ENCODE results near the gene IL17D. TPM values are rescaled to one million over a fixed set of nuclear protein-coding genes. Genes with fewer than 3 reads are reported as not detected.

IL17D gene
- total and polyA plus RNA-seq, 4 donors = 0.65 to 1.5 (median 0.97) TPM

DNA sequence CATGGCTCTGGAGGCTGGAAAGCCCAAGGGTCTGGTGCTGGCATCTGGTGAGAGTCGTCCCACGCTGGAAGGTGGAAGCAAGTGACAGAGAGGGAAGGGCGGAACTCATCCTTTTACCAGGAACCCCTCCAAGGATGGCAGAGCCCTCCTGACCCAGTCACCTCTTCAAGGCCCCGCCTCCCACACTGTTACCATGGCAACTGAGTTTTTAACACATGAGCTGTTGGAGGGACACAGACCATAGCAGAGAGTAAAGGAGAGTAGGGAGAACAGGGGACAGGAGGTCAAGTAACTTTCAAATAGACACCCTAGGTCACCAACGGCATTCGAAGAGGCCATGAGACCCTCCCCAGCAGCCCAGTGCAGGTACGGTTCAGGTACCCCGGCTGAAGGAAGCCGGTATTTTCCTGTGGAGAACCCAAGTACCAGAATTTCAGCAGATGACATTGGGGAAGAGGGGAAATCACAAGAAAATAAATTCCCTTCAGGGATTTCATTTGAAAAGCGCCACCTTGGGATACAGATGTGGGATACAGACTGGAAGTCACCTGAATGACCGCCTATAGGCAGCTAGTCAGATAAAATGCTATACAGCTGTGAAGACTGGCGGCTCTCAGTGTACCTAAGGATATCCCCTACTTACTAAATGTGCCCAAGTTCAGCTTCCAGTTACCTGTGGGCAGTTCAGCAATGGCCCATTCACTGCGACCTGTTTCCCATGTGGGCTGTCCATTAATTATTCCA, 8.0 kb downstream of the IL17D start:
- TF ChIP-seq CTCF (IDR thresholded peaks at IDR 0.05; ENCODE audit: control extremely low read depth, extremely low read depth) = no peak
- no peak for ATAC-seq (ENCODE audit: insufficient read depth, low FRiP score)

DNA sequence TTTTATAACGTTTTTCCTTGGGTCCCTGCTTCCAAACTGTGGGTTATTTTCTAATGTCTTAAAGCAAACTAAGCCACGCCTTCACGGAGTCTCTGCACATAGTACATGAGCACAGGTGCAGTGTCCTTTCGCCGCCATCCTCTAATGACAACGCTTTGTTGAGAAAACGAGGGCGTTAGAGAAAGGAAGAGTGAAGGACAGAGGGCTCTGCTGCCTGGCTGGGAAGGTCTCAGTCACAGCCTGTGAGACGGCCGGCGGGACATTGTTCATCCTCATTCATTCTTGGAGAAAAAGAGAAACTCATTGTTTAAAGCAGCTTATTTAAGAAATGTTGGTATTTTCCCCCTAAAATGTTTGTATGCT, 9.5 kb downstream of the IL17D start:
- Histone ChIP-seq H3K9me3 (ENCODE audit: control insufficient read depth in 4 of 4, insufficient read depth in 3 of 4, low read length in 3 of 4) (no peaks in the 10 kb centered on the region), H3K36me3 (ENCODE audit: control insufficient read depth in 4 of 4, insufficient read depth in 4 of 4, low read length in 4 of 4) (no peaks in the 10 kb centered on the region), H3K4me3 (no peak overlapping the region), H3K27me3 (ENCODE audit: control insufficient read depth in 3 of 3, insufficient read depth in 3 of 3, low read length in 2 of 3) (no peaks in the 10 kb centered on the region), H3K9ac (ENCODE audit: insufficient read depth in 1 of 2, low read length in 2 of 2) (no peak overlapping the region), H3K4me1 (ENCODE audit: control insufficient read depth in 5 of 5, insufficient read depth in 5 of 5, low read length in 5 of 5) (peaks cover 0 to 14% (median 0%) of the 10 kb centered on the region in 5 donors), H3K27ac (ENCODE audit: low read depth in 1 of 2, low read length in 1 of 2) (no peak overlapping the region)
- TF ChIP-seq CTCF (IDR thresholded peaks at IDR 0.05; ENCODE audit: control extremely low read depth, extremely low read depth) = no peak
- ATAC-seq (ENCODE audit: insufficient read depth, low FRiP score) (no peak), DNase-seq (no peak)
- WGBS, 2 donors = 39 to 58% methylated on average over 11 of the region's 11 CpGs

More for the DNA sequence above, 8.0 kb downstream of the IL17D start:
- Histone ChIP-seq H3K9ac (ENCODE audit: insufficient read depth in 1 of 2, low read length in 2 of 2) (no peak overlapping the region), H3K4me3 (no peak overlapping the region), H3K9me3 (ENCODE audit: control insufficient read depth in 4 of 4, insufficient read depth in 3 of 4, low read length in 3 of 4) (peaks cover 0 to 1% (median 0%) of the 10 kb centered on the region in 4 donors), H3K27me3 (ENCODE audit: control insufficient read depth in 3 of 3, insufficient read depth in 3 of 3, low read length in 2 of 3) (no peaks in the 10 kb centered on the region), H3K36me3 (ENCODE audit: control insufficient read depth in 4 of 4, insufficient read depth in 4 of 4, low read length in 4 of 4) (no peaks in the 10 kb centered on the region), H3K4me1 (ENCODE audit: control insufficient read depth in 5 of 5, insufficient read depth in 5 of 5, low read length in 5 of 5) (peaks cover 0 to 14% (median 0%) of the 10 kb centered on the region in 5 donors), H3K27ac (ENCODE audit: low read depth in 1 of 2, low read length in 1 of 2) (no peak overlapping the region)
- WGBS, 2 donors = 87% methylated on average over 13 of the region's 13 CpGs
- DNase-seq = no peak

- DNase-seq (peak; percentile 13 to 31 (median 27)), ATAC-seq (ENCODE audit: insufficient read depth, low FRiP score) (no peak)
- no peak overlapping the region for H3K4me3 ChIP-seq
- TF ChIP-seq CTCF (IDR thresholded peaks at IDR 0.05; ENCODE audit: control extremely low read depth, extremely low read depth) = no peak
- no peaks in the 10 kb centered on the region for H3K36me3 ChIP-seq (ENCODE audit: control insufficient read depth in 4 of 4, insufficient read depth in 4 of 4, low read length in 4 of 4)
- H3K27ac ChIP-seq (ENCODE audit: low read depth in 1 of 2, low read length in 1 of 2) = no peak overlapping the region
- H3K9ac ChIP-seq (ENCODE audit: insufficient read depth in 1 of 2, low read length in 2 of 2) = no peak overlapping the region
- H3K27me3 ChIP-seq (ENCODE audit: control insufficient read depth in 3 of 3, insufficient read depth in 3 of 3, low read length in 2 of 3) = no peaks in the 10 kb centered on the region
- 64 to 70% methylated on average over 11 of the region's 11 CpGs for WGBS, 2 donors
- peaks cover 0 to 14% (median 0%) of the 10 kb centered on the region in 5 donors for H3K4me1 ChIP-seq (ENCODE audit: control insufficient read depth in 5 of 5, insufficient read depth in 5 of 5, low read length in 5 of 5)
- peaks cover 0 to 2% (median 0%) of the 10 kb centered on the region in 4 donors for H3K9me3 ChIP-seq (ENCODE audit: control insufficient read depth in 4 of 4, insufficient read depth in 3 of 4, low read length in 3 of 4)
Observed at GRCh38 chr13:20713751-20714150, 10.3 kb downstream of the IL17D start.
